HCT116 (cell line): ENCODE results near the gene HBP1. TPM values are rescaled to one million over a fixed set of nuclear protein-coding genes. Genes with fewer than 3 reads are reported as not detected.

Experiments
- ATAC-seq: fragments of 200-7000 bp; cut with Tn5 transposase; 2 replicates; pipeline ENCODE4 v1.9.1; 2020; ENCODE audit warnings: mild to moderate bottlenecking, moderate library complexity
- BruUV-seq: library from RNA; stranded (reverse); fragments of 400-500 nt; replicated peaks from 2 replicates; lab custom pipeline; 2021; lab: Mats Ljungman, UMichigan
- CTCF ChIA-PET: fragments of 300-600 bp; sonication (Branson Sonifier 250); formaldehyde crosslinking; loops from one replicate; lab custom pipeline; 2021; ENCODE audit warnings: antibody characterized with exemption; lab: Charles Lee
- POLR2A ChIA-PET: fragments of 300-600, 350-600 bp; sonication (Branson Sonifier 250); formaldehyde crosslinking; loops from one replicate; lab custom pipeline; 2021; ENCODE audit warnings: antibody characterized with exemption; lab: Charles Lee
- RAD21 ChIA-PET, 2 experiments: fragments of 300-600 bp; sonication (Branson Sonifier 250); formaldehyde crosslinking; loops; one replicate each; lab custom pipeline; 2023; ENCODE audit warnings: low total read pairs in 2 of 2; ENCODE audit not compliant: uncharacterized antibody in 2 of 2, unreplicated experiment in 2 of 2, low non-redundant PET in 1 of 2; lab: Charles Lee
- DNase-seq: peaks from one replicate; pipeline ENCODE4 v3.0.0-alpha.2; 2010; ENCODE audit warnings: low read depth, low spot score
- H2AFZ ChIP-seq: fragments of 200-600 bp; shearing (Covaris generic), sonication (generic); 2 replicates; pipeline ENCODE4 v1.6.1; 2017; ENCODE audit warnings: low read depth, mixed run types, mixed read lengths, antibody characterized with exemption, low read length; ENCODE audit not compliant: poor library complexity, severe bottlenecking
- H3K27ac ChIP-seq: 2 replicates; pipeline ENCODE4 v1.5.1; 2012; ENCODE audit warnings: low read depth, low read length
- H3K27me3 ChIP-seq: fragments of 200-600 bp; sonication (generic); 2 replicates; pipeline ENCODE4 v1.6.1; 2016; ENCODE audit warnings: mixed run types, low read length, mixed read lengths; ENCODE audit not compliant: insufficient read depth
- H3K36me3 ChIP-seq, 2 experiments: fragments of 200-500 bp in 1 of 2; fragments of 200-600 bp in 1 of 2; sonication (Bioruptor generic) in 1 of 2; sonication (generic) in 1 of 2; 2 replicates each; pipeline versions ENCODE4 v1.5.1 to v1.6.1; 2014 to 2016; ENCODE audit warnings: low read length in 2 of 2, inconsistent platforms in 1 of 2, mixed read lengths in 1 of 2, mixed run types in 1 of 2; ENCODE audit not compliant: insufficient read depth in 2 of 2, control insufficient read depth in 1 of 2
- H3K4me1 ChIP-seq, 2 experiments: fragments of 200-600 bp in 1 of 2; sonication (generic) in 1 of 2; 2 replicates each; pipeline versions ENCODE4 v1.5.1 to v1.6.1; 2012 to 2017; ENCODE audit warnings: low read length in 2 of 2, inconsistent platforms in 1 of 2, mild to moderate bottlenecking in 1 of 2, mixed read lengths in 1 of 2, mixed run types in 1 of 2, moderate library complexity in 1 of 2; ENCODE audit not compliant: insufficient read depth in 2 of 2, control insufficient read depth in 1 of 2
- H3K4me2 ChIP-seq: fragments of 200-600 bp; sonication (generic); 2 replicates; pipeline ENCODE4 v1.6.1; 2017; ENCODE audit warnings: mixed run types, low read length, mixed read lengths
- H3K4me3 ChIP-seq, 2 experiments: fragments of 200-600 bp in 1 of 2; sonication (generic) in 1 of 2; replicated peaks in 1 of 2; 2 replicates each; pipeline ENCODE4 v1.5.1; 2011 to 2016; ENCODE audit warnings: low read length in 2 of 2, control low read depth in 1 of 2, low read depth in 1 of 2, mild to moderate bottlenecking in 1 of 2, mixed read lengths in 1 of 2, mixed run types in 1 of 2
- H3K79me2 ChIP-seq: fragments of 200-600 bp; sonication (generic); 2 replicates; pipeline ENCODE4 v1.6.1; 2017; ENCODE audit warnings: mild to moderate bottlenecking, mixed run types, low read length, moderate library complexity, mixed read lengths; ENCODE audit not compliant: insufficient read depth
- H3K9ac ChIP-seq: fragments of 200-600 bp; sonication (generic); 2 replicates; pipeline ENCODE4 v1.6.1; 2016; ENCODE audit warnings: low read length, mixed read lengths
- H3K9me2 ChIP-seq: fragments of 200-600 bp; sonication (generic), shearing (Covaris generic); 2 replicates; pipeline ENCODE4 v1.6.1; 2017; ENCODE audit warnings: mixed run types, mild to moderate bottlenecking, moderate library complexity; ENCODE audit not compliant: insufficient read depth
- H3K9me3 ChIP-seq, 2 experiments: fragments of 200-500 bp in 1 of 2; fragments of 200-600 bp in 1 of 2; sonication (Bioruptor generic) in 1 of 2; sonication (generic) in 1 of 2; 2 replicates each; pipeline ENCODE4 v1.6.1; 2014 to 2017; ENCODE audit warnings: low read length in 2 of 2, mixed read lengths in 2 of 2, inconsistent platforms in 1 of 2, low read depth in 1 of 2, mild to moderate bottlenecking in 1 of 2, mixed run types in 1 of 2, moderate library complexity in 1 of 2; ENCODE audit not compliant: control insufficient read depth in 1 of 2, insufficient read depth in 1 of 2
- H4K20me1 ChIP-seq: fragments of 200-600 bp; sonication (generic), shearing (Covaris generic); 2 replicates; pipeline ENCODE4 v1.6.1; 2017; ENCODE audit warnings: mixed run types, mild to moderate bottlenecking, moderate library complexity; ENCODE audit not compliant: insufficient read depth
- ATF3 ChIP-seq: IDR thresholded peaks from 2 replicates; pipeline ENCODE4 v1.6.1; 2012
- CBX3 ChIP-seq: IDR thresholded peaks from 2 replicates; pipeline ENCODE4 v1.6.1; 2012; ENCODE audit warnings: low read depth
- CEBPB ChIP-seq: IDR thresholded peaks from 2 replicates; pipeline ENCODE4 v1.6.1; 2012; ENCODE audit warnings: low read depth
- EGR1 ChIP-seq: IDR thresholded peaks from 2 replicates; pipeline ENCODE4 v1.6.1; 2012; ENCODE audit warnings: low read depth
- ELF1 ChIP-seq: IDR thresholded peaks from 2 replicates; pipeline ENCODE4 v1.6.1; 2012; ENCODE audit warnings: low read depth, borderline replicate concordance
- EZH2 ChIP-seq: fragments of 200-600 bp; sonication (generic); IDR thresholded peaks from 2 replicates; pipeline ENCODE4 v1.6.1; 2017; ENCODE audit warnings: antibody characterized with exemption, mixed run types
- EZH2phosphoT487 ChIP-seq: fragments of 200-600 bp; IDR thresholded peaks from 2 replicates; pipeline ENCODE4 v1.6.1; 2018; ENCODE audit warnings: antibody characterized with exemption, borderline replicate concordance
- FOSL1 ChIP-seq: IDR thresholded peaks from 2 replicates; pipeline ENCODE4 v1.6.1; 2012; ENCODE audit warnings: low read depth
- JUND ChIP-seq: IDR thresholded peaks from 2 replicates; pipeline ENCODE4 v1.6.1; 2012
- POLR2A ChIP-seq: IDR thresholded peaks from 2 replicates; pipeline ENCODE4 v1.7.0; 2011; ENCODE audit warnings: borderline replicate concordance; ENCODE audit not compliant: insufficient read depth, insufficient read length; ENCODE audit errors: extremely low read depth
- POLR2AphosphoS5 ChIP-seq: IDR thresholded peaks from 2 replicates; pipeline ENCODE4 v1.6.1; 2011; ENCODE audit warnings: mild to moderate bottlenecking, low read depth, low read length, moderate library complexity
- RAD21 ChIP-seq: IDR thresholded peaks from 2 replicates; pipeline ENCODE4 v1.6.1; 2012; ENCODE audit warnings: low read depth, mild to moderate bottlenecking
- REST ChIP-seq: IDR thresholded peaks from 2 replicates; pipeline ENCODE4 v1.6.1; 2012; ENCODE audit warnings: low read depth
- SIN3A ChIP-seq: IDR thresholded peaks from 2 replicates; pipeline ENCODE4 v1.6.1; 2012; ENCODE audit warnings: low read depth
- SP1 ChIP-seq: IDR thresholded peaks from 2 replicates; pipeline ENCODE4 v1.6.1; 2012; ENCODE audit warnings: low read depth
- TCF7L2 ChIP-seq: IDR thresholded peaks from 2 replicates; pipeline ENCODE4 v1.7.0; 2011; ENCODE audit warnings: borderline replicate concordance, inconsistent platforms; ENCODE audit not compliant: insufficient read depth, insufficient read length; ENCODE audit errors: extremely low read depth
- YY1 ChIP-seq: IDR thresholded peaks from 2 replicates; pipeline ENCODE4 v1.6.1; 2011; ENCODE audit warnings: low read length, low read depth, moderate library complexity, mild to moderate bottlenecking; ENCODE audit not compliant: insufficient replicate concordance; ENCODE audit errors: extremely low read depth
- ZFX ChIP-seq: fragments of 450-650 bp; IDR thresholded peaks from 2 replicates; pipeline ENCODE4 v1.6.1; 2017
- ZNF274 ChIP-seq: fragments of 200-500 bp; sonication (Bioruptor generic); IDR thresholded peaks from 2 replicates; pipeline ENCODE4 v1.6.1; 2014; ENCODE audit warnings: mild to moderate bottlenecking, low read depth, low read length, inconsistent platforms
- intact Hi-C: fragments of 100-400 bp; cut with micrococcal nuclease; formaldehyde crosslinking; loops from 2 replicates; pipeline ENCODE4 v1.10.0; 2022
- total RNA-seq: library from RNA; stranded (reverse); gene quantifications from one replicate; pipeline ENCODE4 v1.2.1, GENCODE V29; 2021; ENCODE audit not compliant: unreplicated experiment
- TF ChIP-seq, protein P1 (sequence below): IDR thresholded peaks from 2 replicates; pipeline ENCODE4 v1.6.1; 2012

HBP1 gene
- total RNA-seq, 1 experiment from 2014 or later: 24.3 TPM

DNA sequence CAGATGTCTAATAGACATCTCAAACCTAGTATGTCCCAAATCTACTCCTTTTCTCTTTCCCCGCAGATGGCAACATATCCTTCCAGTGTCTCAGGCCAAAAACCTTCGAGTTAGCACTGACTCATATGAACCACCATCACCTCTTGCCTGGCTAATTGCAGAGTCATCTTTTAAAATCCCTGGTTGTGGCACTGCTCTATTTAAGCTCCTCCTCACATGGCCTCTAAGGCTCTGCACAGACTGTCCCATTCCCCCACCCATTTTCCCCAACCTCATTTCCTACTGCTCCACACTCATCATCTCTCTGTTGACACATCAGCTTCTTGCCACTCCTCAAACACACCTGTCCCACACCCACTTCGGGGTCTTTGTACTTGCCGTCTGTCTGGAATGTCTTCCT, 16.8 kb upstream of the HBP1 start:
- Histone ChIP-seq H3K9me2 (no peaks in the 10 kb centered on the region), H3K4me1 (peaks cover 2 to 12% of the 10 kb centered on the region in 2 experiments; a peak in 3 of 4 replicates), H3K27me3 (no peaks in the 10 kb centered on the region), H3K4me3 (no peak overlapping the region), H3K36me3 (no peaks in the 10 kb centered on the region), H3K27ac (no peak overlapping the region), H3K9ac (no peak overlapping the region), H3K9me3 (no peaks in the 10 kb centered on the region), H3K79me2 (no peaks in the 10 kb centered on the region), H3K4me2 (no peak overlapping the region), H2AFZ (no peak overlapping the region), H4K20me1 (no peaks in the 10 kb centered on the region)
- ChIA-PET RAD21 (interaction anchor here in 1 of 2 experiments (1.0 kb wide), 1 partner anchor 205 kb away, joined by 3 read pairs; no protein-coding TSS in a partner anchor), CTCF (interaction anchor here (1.5 to 6.8 kb wide), 2 partner anchors 16 to 205 kb away, joined by 7 to 124 read pairs; partner anchors contain the start of gene HBP1), POLR2A (interaction anchor here (0.9 kb wide), 1 partner anchor 17 kb away, joined by 4 read pairs; the partner anchor contains the start of gene HBP1)
- TF ChIP-seq SP1 (no peak), FOSL1 (no peak), ZFX (no peak), POLR2AphosphoS5 (no peak), YY1 (no peak), SIN3A (no peak), JUND (no peak), TCF7L2 (no peak), ELF1 (no peak), ATF3 (no peak), EZH2 (no peak), CEBPB (no peak), REST (no peak), EZH2phosphoT487 (no peak), RAD21 (no peak), EGR1 (no peak), ZNF274 (no peak), CBX3 (no peak), POLR2A (no peak)
- TF ChIP-seq, protein P1, sequence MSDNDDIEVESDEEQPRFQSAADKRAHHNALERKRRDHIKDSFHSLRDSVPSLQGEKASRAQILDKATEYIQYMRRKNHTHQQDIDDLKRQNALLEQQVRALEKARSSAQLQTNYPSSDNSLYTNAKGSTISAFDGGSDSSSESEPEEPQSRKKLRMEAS: no peak
- intact Hi-C loops: loop anchor here (5.0 kb wide), 1 partner anchor 975 kb away; no protein-coding TSS in a partner anchor
- DNase-seq (no peak), ATAC-seq (no peak)
- no TSS peak for BruUV-seq
